MM.1S (cell line): ENCODE data around the gene PLEKHJ1.

Source experiments
- DNase-seq: peaks from one replicate; pipeline ENCODE4 v3.0.0-alpha.2; 2015
- H2AFZ ChIP-seq: fragments of 300-600 bp; sonication (generic); 2 replicates; pipeline ENCODE4 v1.6.0; 2016; ENCODE audit warnings: antibody characterized with exemption, low read length
- H3F3A ChIP-seq: fragments of 300-600 bp; sonication (generic); 2 replicates; pipeline ENCODE4 v1.6.1; 2016; ENCODE audit warnings: mild to moderate bottlenecking, antibody characterized with exemption, low read length, moderate library complexity, mixed read lengths; ENCODE audit not compliant: insufficient read depth
- H3K27ac ChIP-seq: fragments of 300-600 bp; sonication (generic); 2 replicates; pipeline ENCODE4 v1.5.1; 2016; ENCODE audit warnings: mild to moderate bottlenecking, low read length
- H3K27me3 ChIP-seq: fragments of 300-600 bp; sonication (generic); replicated peaks from 2 replicates; pipeline ENCODE4 v1.6.0; 2016; ENCODE audit warnings: low read length; ENCODE audit not compliant: insufficient read depth
- H3K36me3 ChIP-seq: fragments of 300-600 bp; sonication (generic); replicated peaks from 2 replicates; pipeline ENCODE4 v1.6.1; 2016; ENCODE audit warnings: mild to moderate bottlenecking, low read length, mixed read lengths; ENCODE audit not compliant: insufficient read depth
- H3K4me1 ChIP-seq: fragments of 300-600 bp; sonication (generic); 2 replicates; pipeline ENCODE4 v1.6.1; 2016; ENCODE audit warnings: low read length, mixed read lengths
- H3K4me2 ChIP-seq: fragments of 300-600 bp; sonication (generic); 2 replicates; pipeline ENCODE4 v1.6.0; 2016; ENCODE audit warnings: low read depth, low read length
- H3K4me3 ChIP-seq: fragments of 300-600 bp; sonication (generic); 2 replicates; pipeline ENCODE4 v1.5.1; 2016; ENCODE audit warnings: low read length, mixed read lengths
- H3K79me2 ChIP-seq: fragments of 300-600 bp; sonication (generic); 2 replicates; pipeline ENCODE4 v1.6.1; 2016; ENCODE audit warnings: mixed run types, low read length, mixed read lengths
- H3K9ac ChIP-seq: fragments of 300-600 bp; sonication (generic); 2 replicates; pipeline ENCODE4 v1.6.1; 2016; ENCODE audit warnings: low read length, mixed read lengths
- H3K9me2 ChIP-seq: fragments of 300-600 bp; sonication (generic); replicated peaks from 2 replicates; pipeline ENCODE4 v1.6.1; 2016; ENCODE audit warnings: mild to moderate bottlenecking, low read length, mixed read lengths; ENCODE audit not compliant: insufficient read depth
- H3K9me3 ChIP-seq: fragments of 300-600 bp; sonication (generic); replicated peaks from 2 replicates; pipeline ENCODE4 v1.6.1; 2016; ENCODE audit warnings: mild to moderate bottlenecking, low read length, mixed read lengths; ENCODE audit not compliant: insufficient read depth
- H4K20me1 ChIP-seq: fragments of 300-600 bp; sonication (generic); 2 replicates; pipeline ENCODE4 v1.6.1; 2016; ENCODE audit warnings: mild to moderate bottlenecking, low read length, moderate library complexity, mixed read lengths; ENCODE audit not compliant: insufficient read depth
- EZH2 ChIP-seq: fragments of 300-600 bp; sonication (generic); optimal IDR thresholded peaks from 2 replicates; pipeline ENCODE3; 2017; ENCODE audit warnings: low read depth, mild to moderate bottlenecking, antibody characterized with exemption, low read length, mixed read lengths
- EZH2phosphoT487 ChIP-seq: fragments of 300-600 bp; sonication (generic); IDR thresholded peaks from 2 replicates; pipeline ENCODE4 v1.6.1; 2018; ENCODE audit warnings: antibody characterized with exemption, low read length
- TF ChIP-seq, protein P1 (sequence below): fragments of 300-600 bp; sonication (generic); IDR thresholded peaks from 2 replicates; pipeline ENCODE4 v1.5.1; 2016; ENCODE audit warnings: antibody characterized with exemption, low read length, mixed read lengths

The PLEKHJ1 gene

DNA sequence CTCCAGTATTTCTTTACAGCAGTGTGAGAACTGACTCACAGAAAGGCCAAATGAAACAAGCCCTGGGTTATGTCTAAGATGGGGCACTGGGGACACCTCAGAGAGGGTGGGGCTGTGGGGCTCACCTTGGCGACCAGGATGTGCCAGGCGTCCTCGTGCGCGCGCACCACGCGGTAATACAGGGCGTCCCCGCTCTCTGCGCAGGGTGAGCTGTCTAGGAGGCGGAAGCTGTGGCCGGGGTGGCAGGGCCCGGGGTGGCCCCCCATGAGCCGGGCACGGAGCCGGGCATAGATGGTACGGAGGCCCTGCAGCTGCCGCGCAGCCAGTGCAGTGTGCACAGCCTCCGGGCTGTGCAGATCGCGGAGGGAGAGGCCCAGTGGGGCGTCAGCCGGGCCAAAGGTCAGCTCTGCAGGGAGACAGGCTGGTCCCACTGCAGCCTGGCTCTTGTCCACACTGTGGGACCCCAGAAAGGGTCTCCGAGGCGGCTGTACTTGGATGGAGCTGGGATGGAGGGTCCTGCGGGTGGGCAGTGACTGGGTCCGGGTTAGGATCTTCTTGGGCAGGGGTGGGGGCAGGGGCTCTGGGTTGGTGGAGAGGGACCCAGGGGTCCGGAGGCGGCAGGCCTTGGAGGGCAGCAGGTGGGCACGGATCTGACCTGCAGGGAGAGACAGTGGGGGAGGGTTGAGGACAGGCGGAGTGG is 42.5 kb upstream of the PLEKHJ1 start:
- no peak overlapping the region for H3K4me3 ChIP-seq
- TF ChIP-seq EZH2 (no peak), EZH2phosphoT487 (no peak)
- TF ChIP-seq, protein P1, sequence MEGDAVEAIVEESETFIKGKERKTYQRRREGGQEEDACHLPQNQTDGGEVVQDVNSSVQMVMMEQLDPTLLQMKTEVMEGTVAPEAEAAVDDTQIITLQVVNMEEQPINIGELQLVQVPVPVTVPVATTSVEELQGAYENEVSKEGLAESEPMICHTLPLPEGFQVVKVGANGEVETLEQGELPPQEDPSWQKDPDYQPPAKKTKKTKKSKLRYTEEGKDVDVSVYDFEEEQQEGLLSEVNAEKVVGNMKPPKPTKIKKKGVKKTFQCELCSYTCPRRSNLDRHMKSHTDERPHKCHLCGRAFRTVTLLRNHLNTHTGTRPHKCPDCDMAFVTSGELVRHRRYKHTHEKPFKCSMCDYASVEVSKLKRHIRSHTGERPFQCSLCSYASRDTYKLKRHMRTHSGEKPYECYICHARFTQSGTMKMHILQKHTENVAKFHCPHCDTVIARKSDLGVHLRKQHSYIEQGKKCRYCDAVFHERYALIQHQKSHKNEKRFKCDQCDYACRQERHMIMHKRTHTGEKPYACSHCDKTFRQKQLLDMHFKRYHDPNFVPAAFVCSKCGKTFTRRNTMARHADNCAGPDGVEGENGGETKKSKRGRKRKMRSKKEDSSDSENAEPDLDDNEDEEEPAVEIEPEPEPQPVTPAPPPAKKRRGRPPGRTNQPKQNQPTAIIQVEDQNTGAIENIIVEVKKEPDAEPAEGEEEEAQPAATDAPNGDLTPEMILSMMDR, result no peak
- no peaks in the 10 kb centered on the region for H3K9me2 ChIP-seq
- H2AFZ ChIP-seq, result no peak overlapping the region
- H3K27ac ChIP-seq, result no peak overlapping the region
- no peak overlapping the region for H3K4me2 ChIP-seq
- H3K9me3 ChIP-seq, result no peaks in the 10 kb centered on the region
- H3K79me2 ChIP-seq, result peaks cover 16% of the 10 kb centered on the region
- H3F3A ChIP-seq, result 0 out of 2 replicates have a peak, but pooled peaks cover 7% of the 10 kb centered on the region
- H3K27me3 ChIP-seq, result 0 out of 2 replicates have a peak, but pooled peaks cover 4% of the 10 kb centered on the region
- H3K9ac ChIP-seq, result no peak overlapping the region
- H3K4me1 ChIP-seq, result peaks cover 7% of the 10 kb centered on the region
- H4K20me1 ChIP-seq, result 0 out of 2 replicates have a peak, but pooled peaks cover under 1% of the 10 kb centered on the region
- no peak for DNase-seq
- H3K36me3 ChIP-seq, result no peaks in the 10 kb centered on the region

DNA sequence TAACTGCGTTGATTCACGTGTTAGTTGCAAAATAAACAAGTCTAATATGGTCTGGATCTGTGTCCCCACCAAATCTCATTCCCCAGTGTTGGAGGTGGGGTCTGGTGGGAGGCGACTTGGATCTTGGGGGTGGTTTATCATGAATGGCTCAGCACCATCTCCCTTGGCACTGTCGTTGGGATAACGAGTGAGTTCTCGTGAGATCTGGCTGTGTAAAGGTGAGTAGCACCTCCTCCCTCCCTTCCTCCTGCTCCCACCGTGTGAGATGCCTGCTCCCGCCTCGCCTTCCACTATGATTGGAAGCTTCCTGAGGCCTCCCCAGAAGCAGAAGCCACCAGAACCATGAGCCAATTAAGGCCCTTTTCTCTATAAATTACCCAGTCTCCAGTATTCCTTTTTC is 41.0 kb upstream of the PLEKHJ1 start:
- H3K9ac ChIP-seq, result no peak overlapping the region
- peaks cover 18% of the 10 kb centered on the region for H3K4me1 ChIP-seq
- no peak overlapping the region for H3K4me3 ChIP-seq
- H3K36me3 ChIP-seq, result peaks cover 9% of the 10 kb centered on the region; the same call in 1 of the 2 replicates
- H3K27ac ChIP-seq, result no peak overlapping the region
- H3F3A ChIP-seq, result peaks cover 22% of the 10 kb centered on the region
- no peak overlapping the region for H2AFZ ChIP-seq
- no peak overlapping the region for H3K4me2 ChIP-seq
- peaks cover 30% of the 10 kb centered on the region for H3K79me2 ChIP-seq
- H3K27me3 ChIP-seq, result no peaks in the 10 kb centered on the region
- H3K9me2 ChIP-seq, result no peaks in the 10 kb centered on the region
- H3K9me3 ChIP-seq, result no peaks in the 10 kb centered on the region
- TF ChIP-seq, protein P1, result no peak
- no peak for TF ChIP-seq EZH2
- TF ChIP-seq EZH2phosphoT487, result no peak
- DNase-seq, result no peak
- peaks cover 14% of the 10 kb centered on the region for H4K20me1 ChIP-seq

DNA sequence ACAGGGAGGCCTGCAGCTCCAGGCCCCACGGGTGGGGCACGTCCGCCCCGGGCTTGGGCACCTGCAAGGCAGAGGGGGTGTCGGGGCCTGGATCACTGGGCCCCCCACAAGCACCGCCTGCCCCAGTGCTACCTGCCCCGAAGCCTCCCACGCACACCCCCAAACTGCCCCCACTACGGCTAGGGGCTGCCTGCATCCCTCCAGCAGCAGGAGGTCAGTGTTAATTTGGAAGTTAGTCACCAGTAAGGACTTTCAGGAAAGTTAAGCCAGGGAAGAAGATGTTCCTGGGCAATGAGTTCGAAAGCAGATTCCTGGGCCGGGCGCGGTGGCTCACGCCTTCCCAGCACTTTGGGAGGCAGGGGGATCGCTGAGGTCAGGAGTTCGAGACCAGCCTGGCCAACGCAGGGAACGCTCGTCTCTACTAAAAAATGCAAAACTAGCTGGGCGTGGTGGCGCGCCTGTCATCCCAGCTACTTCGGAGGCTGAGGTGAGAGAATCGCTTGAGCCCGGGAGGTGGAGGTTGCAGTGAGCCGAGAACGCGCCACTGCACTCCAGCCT is 40.4 kb upstream of the PLEKHJ1 start:
- Histone ChIP-seq H3K79me2 (peaks cover 36% of the 10 kb centered on the region), H3K9me2 (no peaks in the 10 kb centered on the region), H2AFZ (no peak overlapping the region), H3K27ac (no peak overlapping the region), H3K4me1 (peaks cover 22% of the 10 kb centered on the region), H3K9ac (no peak overlapping the region), H4K20me1 (peaks cover 18% of the 10 kb centered on the region), H3K4me2 (no peak overlapping the region), H3K9me3 (no peaks in the 10 kb centered on the region), H3K36me3 (peaks cover 14% of the 10 kb centered on the region), H3K4me3 (no peak overlapping the region), H3K27me3 (no peaks in the 10 kb centered on the region), H3F3A (peaks cover 27% of the 10 kb centered on the region)
- DNase-seq, result no peak
- no peak for TF ChIP-seq EZH2
- no peak for TF ChIP-seq EZH2phosphoT487
- TF ChIP-seq, protein P1, result no peak
